ENCODE measurements around the gene KLF7.
"Not testable (repeated sequence)": the region's sequence is repeated elsewhere in the genome, so short reads cannot be mapped to it uniquely, and the experiment has no call there.

The KLF7 gene

DNA sequence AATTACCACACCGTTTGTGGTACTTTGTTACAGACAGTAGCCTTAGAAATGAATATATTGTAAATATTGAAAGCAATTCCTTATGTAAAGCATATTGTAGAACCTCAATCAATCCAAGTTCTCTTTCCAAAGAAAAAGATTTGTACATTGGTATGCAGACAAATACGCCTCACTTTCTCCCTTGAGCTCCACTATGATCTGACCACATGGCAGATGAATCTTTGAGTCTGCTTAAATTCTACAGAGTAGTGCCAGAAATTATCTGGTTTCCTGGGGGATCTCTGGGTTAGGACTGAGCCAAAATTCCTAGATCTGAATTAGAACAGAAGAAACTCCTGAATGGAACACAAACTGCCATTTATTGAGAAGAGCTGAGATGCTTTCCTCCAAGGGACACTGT, 127.4 kb downstream of the KLF7 start:
- ATAC-seq, result no peak

DNA sequence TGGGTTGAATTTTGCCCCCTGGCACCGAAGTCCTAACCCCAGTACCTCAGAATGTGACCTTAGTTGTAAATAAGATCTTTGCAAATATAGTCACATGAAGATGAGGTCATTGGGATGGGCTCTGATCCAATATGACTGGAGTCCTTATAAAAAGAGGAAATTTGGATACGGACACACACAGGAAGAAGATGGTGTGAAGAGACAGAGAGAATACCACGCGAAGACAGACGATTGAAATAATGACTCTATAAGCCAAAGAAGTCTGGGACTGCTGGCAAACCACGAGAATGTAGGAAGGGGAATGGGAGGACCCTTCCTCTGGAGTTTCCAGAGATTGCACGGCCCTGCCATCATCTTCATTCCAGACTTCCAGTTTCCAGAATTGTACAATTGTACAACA, 127.9 kb downstream of the KLF7 start:
- TF ChIP-seq SNAI2 (CRISPR knock-in tag; IDR thresholded peaks at IDR 0.05), result no peak
- TF ChIP-seq, protein P1, sequence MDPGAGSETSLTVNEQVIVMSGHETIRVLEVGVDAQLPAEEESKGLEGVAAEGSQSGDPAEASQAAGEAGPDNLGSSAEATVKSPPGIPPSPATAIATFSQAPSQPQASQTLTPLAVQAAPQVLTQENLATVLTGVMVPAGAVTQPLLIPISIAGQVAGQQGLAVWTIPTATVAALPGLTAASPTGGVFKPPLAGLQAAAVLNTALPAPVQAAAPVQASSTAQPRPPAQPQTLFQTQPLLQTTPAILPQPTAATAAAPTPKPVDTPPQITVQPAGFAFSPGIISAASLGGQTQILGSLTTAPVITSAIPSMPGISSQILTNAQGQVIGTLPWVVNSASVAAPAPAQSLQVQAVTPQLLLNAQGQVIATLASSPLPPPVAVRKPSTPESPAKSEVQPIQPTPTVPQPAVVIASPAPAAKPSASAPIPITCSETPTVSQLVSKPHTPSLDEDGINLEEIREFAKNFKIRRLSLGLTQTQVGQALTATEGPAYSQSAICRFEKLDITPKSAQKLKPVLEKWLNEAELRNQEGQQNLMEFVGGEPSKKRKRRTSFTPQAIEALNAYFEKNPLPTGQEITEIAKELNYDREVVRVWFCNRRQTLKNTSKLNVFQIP (CRISPR knock-in tag; IDR thresholded peaks at IDR 0.05; ENCODE audit: borderline replicate concordance, low read depth), result no peak
- no peak for TF ChIP-seq ARNTL (CRISPR knock-in tag; IDR thresholded peaks at IDR 0.05; ENCODE audit: borderline replicate concordance, low read depth)
- no peak for TF ChIP-seq GLIS3 (CRISPR knock-in tag; IDR thresholded peaks at IDR 0.05)
- no peak for TF ChIP-seq ZFP30 (CRISPR knock-in tag; IDR thresholded peaks at IDR 0.05)
- TF ChIP-seq, protein P2, sequence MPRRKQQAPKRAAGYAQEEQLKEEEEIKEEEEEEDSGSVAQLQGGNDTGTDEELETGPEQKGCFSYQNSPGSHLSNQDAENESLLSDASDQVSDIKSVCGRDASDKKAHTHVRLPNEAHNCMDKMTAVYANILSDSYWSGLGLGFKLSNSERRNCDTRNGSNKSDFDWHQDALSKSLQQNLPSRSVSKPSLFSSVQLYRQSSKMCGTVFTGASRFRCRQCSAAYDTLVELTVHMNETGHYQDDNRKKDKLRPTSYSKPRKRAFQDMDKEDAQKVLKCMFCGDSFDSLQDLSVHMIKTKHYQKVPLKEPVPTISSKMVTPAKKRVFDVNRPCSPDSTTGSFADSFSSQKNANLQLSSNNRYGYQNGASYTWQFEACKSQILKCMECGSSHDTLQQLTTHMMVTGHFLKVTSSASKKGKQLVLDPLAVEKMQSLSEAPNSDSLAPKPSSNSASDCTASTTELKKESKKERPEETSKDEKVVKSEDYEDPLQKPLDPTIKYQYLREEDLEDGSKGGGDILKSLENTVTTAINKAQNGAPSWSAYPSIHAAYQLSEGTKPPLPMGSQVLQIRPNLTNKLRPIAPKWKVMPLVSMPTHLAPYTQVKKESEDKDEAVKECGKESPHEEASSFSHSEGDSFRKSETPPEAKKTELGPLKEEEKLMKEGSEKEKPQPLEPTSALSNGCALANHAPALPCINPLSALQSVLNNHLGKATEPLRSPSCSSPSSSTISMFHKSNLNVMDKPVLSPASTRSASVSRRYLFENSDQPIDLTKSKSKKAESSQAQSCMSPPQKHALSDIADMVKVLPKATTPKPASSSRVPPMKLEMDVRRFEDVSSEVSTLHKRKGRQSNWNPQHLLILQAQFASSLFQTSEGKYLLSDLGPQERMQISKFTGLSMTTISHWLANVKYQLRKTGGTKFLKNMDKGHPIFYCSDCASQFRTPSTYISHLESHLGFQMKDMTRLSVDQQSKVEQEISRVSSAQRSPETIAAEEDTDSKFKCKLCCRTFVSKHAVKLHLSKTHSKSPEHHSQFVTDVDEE (CRISPR knock-in tag; IDR thresholded peaks at IDR 0.05), result no peak
- no peak for TF ChIP-seq CSDC2 (CRISPR knock-in tag; IDR thresholded peaks at IDR 0.05)
- no peak for TF ChIP-seq ZC3H10 (CRISPR knock-in tag; IDR thresholded peaks at IDR 0.05)
- TF ChIP-seq PPARA (CRISPR knock-in tag; IDR thresholded peaks at IDR 0.05; ENCODE audit: borderline replicate concordance), result no peak
- TF ChIP-seq OSR1 (CRISPR knock-in tag; IDR thresholded peaks at IDR 0.05), result no peak
- TF ChIP-seq, protein P3, sequence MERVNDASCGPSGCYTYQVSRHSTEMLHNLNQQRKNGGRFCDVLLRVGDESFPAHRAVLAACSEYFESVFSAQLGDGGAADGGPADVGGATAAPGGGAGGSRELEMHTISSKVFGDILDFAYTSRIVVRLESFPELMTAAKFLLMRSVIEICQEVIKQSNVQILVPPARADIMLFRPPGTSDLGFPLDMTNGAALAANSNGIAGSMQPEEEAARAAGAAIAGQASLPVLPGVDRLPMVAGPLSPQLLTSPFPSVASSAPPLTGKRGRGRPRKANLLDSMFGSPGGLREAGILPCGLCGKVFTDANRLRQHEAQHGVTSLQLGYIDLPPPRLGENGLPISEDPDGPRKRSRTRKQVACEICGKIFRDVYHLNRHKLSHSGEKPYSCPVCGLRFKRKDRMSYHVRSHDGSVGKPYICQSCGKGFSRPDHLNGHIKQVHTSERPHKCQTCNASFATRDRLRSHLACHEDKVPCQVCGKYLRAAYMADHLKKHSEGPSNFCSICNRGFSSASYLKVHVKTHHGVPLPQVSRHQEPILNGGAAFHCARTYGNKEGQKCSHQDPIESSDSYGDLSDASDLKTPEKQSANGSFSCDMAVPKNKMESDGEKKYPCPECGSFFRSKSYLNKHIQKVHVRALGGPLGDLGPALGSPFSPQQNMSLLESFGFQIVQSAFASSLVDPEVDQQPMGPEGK (CRISPR knock-in tag; IDR thresholded peaks at IDR 0.05; ENCODE audit: borderline replicate concordance), result no peak
- no peak for TF ChIP-seq TOX (CRISPR knock-in tag; IDR thresholded peaks at IDR 0.05; ENCODE audit: borderline replicate concordance)
- TF ChIP-seq ESRRG (CRISPR knock-in tag; IDR thresholded peaks at IDR 0.05), result no peak
- no peak for TF ChIP-seq ZNF8 (CRISPR knock-in tag; IDR thresholded peaks at IDR 0.05)
- no peak for TF ChIP-seq ZNF70 (CRISPR knock-in tag; IDR thresholded peaks at IDR 0.05)
- TF ChIP-seq, protein P4, sequence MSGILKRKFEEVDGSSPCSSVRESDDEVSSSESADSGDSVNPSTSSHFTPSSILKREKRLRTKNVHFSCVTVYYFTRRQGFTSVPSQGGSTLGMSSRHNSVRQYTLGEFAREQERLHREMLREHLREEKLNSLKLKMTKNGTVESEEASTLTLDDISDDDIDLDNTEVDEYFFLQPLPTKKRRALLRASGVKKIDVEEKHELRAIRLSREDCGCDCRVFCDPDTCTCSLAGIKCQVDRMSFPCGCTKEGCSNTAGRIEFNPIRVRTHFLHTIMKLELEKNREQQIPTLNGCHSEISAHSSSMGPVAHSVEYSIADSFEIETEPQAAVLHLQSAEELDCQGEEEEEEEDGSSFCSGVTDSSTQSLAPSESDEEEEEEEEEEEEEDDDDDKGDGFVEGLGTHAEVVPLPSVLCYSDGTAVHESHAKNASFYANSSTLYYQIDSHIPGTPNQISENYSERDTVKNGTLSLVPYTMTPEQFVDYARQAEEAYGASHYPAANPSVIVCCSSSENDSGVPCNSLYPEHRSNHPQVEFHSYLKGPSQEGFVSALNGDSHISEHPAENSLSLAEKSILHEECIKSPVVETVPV (CRISPR knock-in tag; IDR thresholded peaks at IDR 0.05), result no peak
- ATAC-seq, result no peak

More for the DNA sequence above, 127.4 kb downstream of the KLF7 start:
- TF ChIP-seq, protein P2 (CRISPR knock-in tag; IDR thresholded peaks at IDR 0.05), result no peak

DNA sequence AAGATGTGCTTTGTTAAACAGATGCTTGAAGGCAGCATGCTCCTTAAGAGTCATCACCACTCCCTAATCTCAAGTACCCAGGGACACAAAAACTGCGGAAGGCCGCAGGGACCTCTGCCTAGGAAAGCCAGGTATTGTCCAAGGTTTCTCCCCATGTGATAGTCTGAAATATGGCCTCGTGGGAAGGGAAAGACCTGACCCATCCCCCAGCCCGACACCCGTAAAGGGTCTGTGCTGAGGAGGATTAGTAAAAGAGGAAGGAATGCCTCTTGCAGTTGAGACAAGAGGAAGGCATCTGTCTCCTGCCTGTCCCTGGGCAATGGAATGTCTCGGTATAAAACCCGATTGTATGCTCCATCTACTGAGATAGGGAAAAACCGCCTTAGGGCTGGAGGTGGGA, 128.7 kb downstream of the KLF7 start:
- ATAC-seq, result not testable (repeated sequence)

DNA sequence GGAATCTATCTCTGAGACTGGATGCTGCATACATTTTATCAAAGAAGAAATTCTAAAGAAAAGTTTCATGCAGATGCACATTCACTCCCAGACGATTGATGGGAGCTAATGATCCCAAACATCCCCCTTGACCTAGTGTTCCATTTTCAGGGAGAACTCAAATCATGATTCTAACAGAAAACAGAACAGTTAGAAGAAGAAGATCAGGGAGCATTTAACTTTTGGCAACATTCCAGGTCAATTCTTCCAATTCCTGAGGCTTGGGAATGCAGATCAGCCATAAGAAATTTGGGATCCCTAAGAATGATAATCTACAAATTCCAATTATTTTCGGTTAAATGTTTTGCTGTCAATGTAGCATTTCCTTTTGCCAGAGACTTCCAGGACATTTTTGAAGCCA, 129.9 kb downstream of the KLF7 start:
- ATAC-seq, result no peak
- no peak for TF ChIP-seq TCF4 (CRISPR knock-in tag; IDR thresholded peaks at IDR 0.05; ENCODE audit: borderline replicate concordance)
- TF ChIP-seq, protein P2 (CRISPR knock-in tag; IDR thresholded peaks at IDR 0.05), result no peak
- TF ChIP-seq RARB (CRISPR knock-in tag; IDR thresholded peaks at IDR 0.05), result no peak
- no peak for TF ChIP-seq ZNF70 (CRISPR knock-in tag; IDR thresholded peaks at IDR 0.05)
- no peak for TF ChIP-seq ZFP30 (CRISPR knock-in tag; IDR thresholded peaks at IDR 0.05)
- TF ChIP-seq, protein P1 (CRISPR knock-in tag; IDR thresholded peaks at IDR 0.05; ENCODE audit: borderline replicate concordance, low read depth), result no peak
- no peak for TF ChIP-seq ZC3H10 (CRISPR knock-in tag; IDR thresholded peaks at IDR 0.05)
- TF ChIP-seq OSR1 (CRISPR knock-in tag; IDR thresholded peaks at IDR 0.05), result no peak
- no peak for TF ChIP-seq ISL1 (CRISPR knock-in tag; IDR thresholded peaks at IDR 0.05)
- TF ChIP-seq TOX (CRISPR knock-in tag; IDR thresholded peaks at IDR 0.05; ENCODE audit: borderline replicate concordance), result no peak
